OCI-LY3 (cell line): Measurements from ENCODE around the gene SYNE1.
"Not testable (repeated sequence)": the region's sequence is repeated elsewhere in the genome, so short reads cannot be mapped to it uniquely, and the experiment has no call there.

Experiments used
- H2AFZ ChIP-seq: fragments of 200-600, 300-600 bp; shearing (Covaris generic); 2 replicates; pipeline ENCODE4 v1.6.0; 2014; ENCODE audit warnings: antibody characterized with exemption, low read depth, low read length
- H3K27ac ChIP-seq: fragments of 200-600, 300-600 bp; sonication (generic); 2 replicates; pipeline ENCODE4 v1.5.1; 2014; ENCODE audit warnings: mild to moderate bottlenecking, low read length, moderate library complexity, mixed read lengths
- H3K27me3 ChIP-seq: fragments of 200-600, 300-600 bp; sonication (generic); 2 replicates; pipeline ENCODE4 v1.6.1; 2014; ENCODE audit warnings: low read depth, low read length, mixed read lengths
- H3K36me3 ChIP-seq: fragments of 200-600, 300-600 bp; sonication (generic); replicated peaks from 2 replicates; pipeline ENCODE3; 2014; ENCODE audit warnings: low read depth, low read length, mixed read lengths
- H3K4me1 ChIP-seq: fragments of 300-600, 200-600 bp; sonication (generic); 2 replicates; pipeline ENCODE4 v1.6.1; 2014; ENCODE audit warnings: low read length, mixed read lengths
- H3K4me2 ChIP-seq: fragments of 200-600, 300-600 bp; sonication (generic); 2 replicates; pipeline ENCODE4 v1.6.1; 2014; ENCODE audit warnings: low read length, mixed read lengths
- H3K4me3 ChIP-seq: fragments of 300-600, 200-600 bp; sonication (generic); 2 replicates; pipeline ENCODE4 v1.5.1; 2014; ENCODE audit warnings: antibody characterized with exemption, mild to moderate bottlenecking, low read length, moderate library complexity
- H3K79me2 ChIP-seq: fragments of 300-600, 200-600 bp; shearing (Covaris generic); 2 replicates; pipeline ENCODE4 v1.6.1; 2014; ENCODE audit warnings: mild to moderate bottlenecking, low read length, mixed read lengths
- H3K9ac ChIP-seq: fragments of 300-600, 200-600 bp; shearing (Covaris generic); 2 replicates; pipeline ENCODE4 v1.6.0; 2014; ENCODE audit warnings: mild to moderate bottlenecking, low read length, moderate library complexity
- H3K9me3 ChIP-seq: fragments of 200-600, 300-600 bp; shearing (Covaris generic); 2 replicates; pipeline ENCODE4 v1.6.1; 2014; ENCODE audit warnings: low read length, mixed read lengths; ENCODE audit not compliant: insufficient read depth
- H4K20me1 ChIP-seq: fragments of 200-600, 300-600 bp; sonication (generic); 2 replicates; pipeline ENCODE4 v1.6.1; 2016; ENCODE audit warnings: low read length, mixed read lengths; ENCODE audit not compliant: insufficient read depth
- CTCF ChIP-seq: fragments of 200-600, 300-600 bp; sonication (generic); IDR thresholded peaks from 2 replicates; pipeline ENCODE4 v1.5.1; 2014; ENCODE audit warnings: antibody characterized with exemption, low read length, low read depth
- EZH2phosphoT487 ChIP-seq: fragments of 200-600 bp; shearing (Covaris generic); IDR thresholded peaks from 2 replicates; pipeline ENCODE4 v1.6.1; 2018; ENCODE audit warnings: antibody characterized with exemption, mixed run types, low read depth

SYNE1 gene

DNA sequence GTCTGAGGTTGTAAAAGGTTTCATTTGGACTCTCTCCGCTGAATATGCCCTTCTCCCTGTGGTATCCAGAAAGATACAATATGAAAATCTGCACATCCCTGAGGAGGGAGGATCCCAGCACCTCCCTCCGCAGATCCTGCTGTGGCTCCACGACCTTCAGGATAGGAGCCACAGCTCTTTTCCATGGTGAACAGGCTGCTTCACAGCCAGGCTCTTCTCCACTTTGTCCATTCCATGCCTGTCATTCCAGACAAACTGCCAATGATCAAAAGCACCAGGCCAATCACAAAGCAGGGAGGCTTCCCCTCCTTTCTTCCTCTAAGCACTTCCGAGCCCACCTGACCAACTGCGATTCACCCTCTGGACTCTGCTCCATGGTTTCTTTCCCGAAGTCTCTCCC is 489.9 kb downstream of the SYNE1 start:
- Histone ChIP-seq H3K27me3 (no peaks in the 10 kb centered on the region), H3K4me3 (no peak overlapping the region), H3K4me1 (no peaks in the 10 kb centered on the region), H3K79me2 (no peaks in the 10 kb centered on the region), H3K9me3 (no peaks in the 10 kb centered on the region), H3K36me3 (no peaks in the 10 kb centered on the region), H2AFZ (no peak overlapping the region), H3K4me2 (no peak overlapping the region), H3K27ac (no peak overlapping the region), H3K9ac (no peak overlapping the region), H4K20me1 (no peaks in the 10 kb centered on the region)
- no peak for TF ChIP-seq CTCF
- TF ChIP-seq EZH2phosphoT487: no peak

- TF ChIP-seq EZH2phosphoT487: no peak
- TF ChIP-seq CTCF: no peak
- Histone ChIP-seq H3K4me1 (no peaks in the 10 kb centered on the region), H4K20me1 (no peaks in the 10 kb centered on the region), H3K27ac (no peak overlapping the region), H3K4me3 (no peak overlapping the region), H3K4me2 (no peak overlapping the region), H3K79me2 (no peaks in the 10 kb centered on the region), H3K27me3 (no peaks in the 10 kb centered on the region), H3K9me3 (no peaks in the 10 kb centered on the region), H3K36me3 (no peaks in the 10 kb centered on the region), H3K9ac (no peak overlapping the region), H2AFZ (no peak overlapping the region)
These were observed 490.8 kb downstream of the SYNE1 start for GRCh38 chr6:152146385-152146784.

DNA sequence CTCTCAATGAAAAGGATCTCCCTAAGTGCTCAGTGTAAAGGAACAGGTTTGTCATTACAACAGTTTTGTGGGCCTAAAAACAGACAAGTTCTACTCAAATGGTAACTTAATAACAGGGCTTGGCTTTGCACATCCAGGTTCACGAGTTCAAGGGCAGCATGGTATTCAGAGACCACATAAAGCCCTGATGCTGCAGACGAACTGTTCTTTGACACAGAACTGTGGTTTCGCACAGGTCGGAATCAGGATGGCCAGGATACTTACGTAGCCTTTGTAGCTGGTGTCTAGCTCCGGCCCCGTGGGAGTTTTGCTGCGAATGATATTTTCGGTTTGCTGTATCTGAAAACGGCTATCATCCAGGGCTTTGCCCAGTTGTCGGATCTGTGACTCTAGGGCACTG is 493.8 kb downstream of the SYNE1 start:
- H3K79me2 ChIP-seq: no peaks in the 10 kb centered on the region
- TF ChIP-seq EZH2phosphoT487 (no peak), CTCF (no peak)
- no peak overlapping the region for H3K4me3 ChIP-seq
- H3K27ac ChIP-seq: no peak overlapping the region
- H3K4me1 ChIP-seq: no peaks in the 10 kb centered on the region
- H2AFZ ChIP-seq: no peak overlapping the region
- no peaks in the 10 kb centered on the region for H3K27me3 ChIP-seq
- H3K4me2 ChIP-seq: no peak overlapping the region
- H3K9me3 ChIP-seq: no peaks in the 10 kb centered on the region
- no peak overlapping the region for H3K9ac ChIP-seq
- no peaks in the 10 kb centered on the region for H4K20me1 ChIP-seq
- no peaks in the 10 kb centered on the region for H3K36me3 ChIP-seq

GRCh38 chr6:152142105-152142504 is 495.1 kb downstream of the SYNE1 start:
- no peak overlapping the region for H2AFZ ChIP-seq
- TF ChIP-seq CTCF: no peak
- no peak for TF ChIP-seq EZH2phosphoT487
- H3K79me2 ChIP-seq: no peaks in the 10 kb centered on the region
- no peak overlapping the region for H3K4me2 ChIP-seq
- no peaks in the 10 kb centered on the region for H3K4me1 ChIP-seq
- no peak overlapping the region for H3K27ac ChIP-seq
- H4K20me1 ChIP-seq: no peaks in the 10 kb centered on the region
- H3K9me3 ChIP-seq: no peaks in the 10 kb centered on the region
- H3K4me3 ChIP-seq: no peak overlapping the region
- H3K9ac ChIP-seq: no peak overlapping the region
- H3K27me3 ChIP-seq: no peaks in the 10 kb centered on the region
- H3K36me3 ChIP-seq: no peaks in the 10 kb centered on the region

- not testable (repeated sequence) for H3K4me3 ChIP-seq, H3K4me2 ChIP-seq, H3K27me3 ChIP-seq, H3K9ac ChIP-seq, H3K27ac ChIP-seq, H3K4me1 ChIP-seq, H3K9me3 ChIP-seq, H3K79me2 ChIP-seq, H4K20me1 ChIP-seq, H2AFZ ChIP-seq, H3K36me3 ChIP-seq
These were observed 498.8 kb downstream of the SYNE1 start for GRCh38 chr6:152138344-152138743.
